H54 (cell line): ENCODE measurements around the gene AFAP1L1.
"Not testable (repeated sequence)": the region's sequence is repeated elsewhere in the genome, so short reads cannot be mapped to it uniquely, and the experiment has no call there.

ENCODE experiments used
- DNase-seq: peaks from one replicate; pipeline ENCODE4 v3.0.0; 2011; ENCODE audit warnings: low spot score, mixed read lengths; ENCODE audit not compliant: insufficient read length
- FAIRE-seq: peaks from 3 replicates; lab custom pipeline; 2011; peaks lifted over from hg19 to GRCh38; lab: Jason Lieb, UNC
- POLR2A ChIP-seq: IDR thresholded peaks from 2 replicates; pipeline ENCODE4 v1.6.1; 2011; ENCODE audit warnings: low read depth, mild to moderate bottlenecking, low read length

AFAP1L1 gene

DNA sequence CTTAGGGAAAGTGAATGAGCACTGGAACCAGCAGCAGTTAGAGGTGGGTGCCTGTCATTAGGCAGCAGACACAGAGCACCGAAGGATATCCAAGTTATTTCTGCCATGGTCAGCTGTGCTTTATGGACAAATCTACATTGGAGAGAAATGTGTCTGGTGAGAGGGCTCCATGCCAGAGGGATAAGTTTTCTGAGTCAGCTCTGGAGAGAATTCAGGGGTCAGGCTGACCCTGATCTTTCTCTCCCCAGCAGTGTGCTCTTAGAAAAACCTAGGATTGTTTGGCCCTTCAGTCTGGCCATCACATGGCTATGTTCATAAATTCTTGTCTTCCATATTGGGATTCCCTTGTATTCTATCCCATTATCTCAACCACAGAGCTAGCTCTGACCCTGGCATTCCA is 116.3 kb downstream of the AFAP1L1 start:
- FAIRE-seq (no peak), DNase-seq (no peak)
- TF ChIP-seq POLR2A = no peak

DNA sequence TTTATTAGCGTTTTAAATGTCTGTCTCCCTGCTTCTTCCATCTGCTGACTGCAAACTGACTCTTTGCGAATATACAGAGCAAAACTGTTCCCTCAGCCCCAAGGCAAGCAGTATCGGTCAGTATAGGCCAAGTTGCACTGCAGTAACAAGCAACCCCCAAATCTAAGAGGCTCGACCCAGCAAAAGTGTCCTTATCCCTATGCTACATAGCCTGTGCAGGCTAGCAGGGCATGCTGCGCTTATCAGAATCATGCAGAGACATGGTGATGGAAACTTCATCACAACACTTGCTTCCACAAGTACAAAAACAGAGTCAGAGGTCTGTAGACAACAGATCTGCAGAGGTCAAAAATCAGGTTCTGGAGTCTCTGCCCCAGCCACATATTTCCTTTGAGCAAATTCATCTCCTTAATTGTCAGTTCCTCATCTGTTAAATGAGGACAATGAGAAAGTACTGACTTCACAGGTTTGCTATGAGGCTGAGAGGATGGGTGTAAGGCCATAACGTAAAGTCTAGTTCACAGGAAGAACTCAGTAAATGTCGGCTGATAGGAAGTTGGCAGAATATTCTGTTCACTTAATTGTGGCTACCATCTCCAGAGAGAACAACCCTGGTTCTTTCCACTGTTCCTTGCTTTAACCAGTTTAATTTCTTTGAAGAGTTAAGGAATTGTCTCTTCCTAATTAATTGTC is 117.0 kb downstream of the AFAP1L1 start:
- TF ChIP-seq POLR2A = no peak
- FAIRE-seq = no peak
- no peak for DNase-seq

DNA sequence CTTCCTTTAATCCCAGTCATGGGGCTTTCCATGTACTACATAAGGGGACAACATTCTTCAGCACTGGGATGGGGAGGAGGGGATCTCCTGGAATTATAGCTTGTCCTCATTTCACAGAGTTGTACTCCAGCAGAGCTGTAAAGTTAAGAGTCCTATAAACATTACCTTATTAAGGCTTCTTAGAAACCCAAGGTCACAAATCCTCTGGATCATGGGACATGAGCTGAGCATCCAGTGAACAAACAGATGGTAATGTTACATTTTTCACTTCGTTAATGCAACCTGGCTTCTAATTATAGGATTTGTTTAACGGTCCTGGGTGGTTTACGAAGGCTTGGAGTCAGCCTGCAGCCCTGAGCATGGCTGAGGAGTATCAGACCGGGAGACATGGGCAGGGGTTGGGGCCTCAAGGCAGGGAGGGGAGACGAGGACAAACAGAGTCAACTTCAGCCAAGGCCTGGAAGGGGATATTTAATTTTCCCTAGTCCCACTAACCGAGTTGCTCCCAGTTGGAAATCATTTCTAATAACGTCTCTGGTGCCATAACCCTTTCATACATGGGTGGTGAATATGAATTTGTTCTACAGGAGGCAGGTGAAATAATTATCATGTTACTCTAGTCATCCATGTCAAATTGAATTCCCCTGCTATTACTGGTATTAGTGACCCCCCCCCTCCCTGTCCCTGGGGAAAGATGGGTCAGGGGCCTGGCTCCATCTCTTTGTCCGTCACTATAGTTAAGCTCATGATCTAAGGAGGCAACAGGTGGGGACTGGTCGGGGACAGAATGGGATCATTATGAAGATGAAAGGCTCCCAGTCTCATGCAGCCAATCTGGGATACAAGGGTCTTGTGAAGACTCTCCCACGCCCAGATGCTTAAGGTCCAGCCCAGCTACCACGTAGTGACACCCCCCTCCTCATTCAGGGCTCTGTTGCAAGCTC is 118.2 kb downstream of the AFAP1L1 start:
- TF ChIP-seq POLR2A = no peak
- FAIRE-seq (no peak), DNase-seq (no peak)

GRCh38 chr5:149391076-149391475 is 119.4 kb downstream of the AFAP1L1 start:
- not testable (repeated sequence) for FAIRE-seq, DNase-seq
